Measurements from ENCODE around the gene KMT2D. TPM values are rescaled to one million over a fixed set of nuclear protein-coding genes. Genes with fewer than 3 reads are reported as not detected.

The KMT2D gene
- polyA plus RNA-seq, 3 donors = 38.5 to 43.8 (median 42.3) TPM

GRCh38 chr12:49054096-49054495 is 6.5 kb downstream of the KMT2D start:
- DNase-seq (ENCODE audit: low read depth in 3 of 3, low spot score in 2 of 3) = no peak

DNA sequence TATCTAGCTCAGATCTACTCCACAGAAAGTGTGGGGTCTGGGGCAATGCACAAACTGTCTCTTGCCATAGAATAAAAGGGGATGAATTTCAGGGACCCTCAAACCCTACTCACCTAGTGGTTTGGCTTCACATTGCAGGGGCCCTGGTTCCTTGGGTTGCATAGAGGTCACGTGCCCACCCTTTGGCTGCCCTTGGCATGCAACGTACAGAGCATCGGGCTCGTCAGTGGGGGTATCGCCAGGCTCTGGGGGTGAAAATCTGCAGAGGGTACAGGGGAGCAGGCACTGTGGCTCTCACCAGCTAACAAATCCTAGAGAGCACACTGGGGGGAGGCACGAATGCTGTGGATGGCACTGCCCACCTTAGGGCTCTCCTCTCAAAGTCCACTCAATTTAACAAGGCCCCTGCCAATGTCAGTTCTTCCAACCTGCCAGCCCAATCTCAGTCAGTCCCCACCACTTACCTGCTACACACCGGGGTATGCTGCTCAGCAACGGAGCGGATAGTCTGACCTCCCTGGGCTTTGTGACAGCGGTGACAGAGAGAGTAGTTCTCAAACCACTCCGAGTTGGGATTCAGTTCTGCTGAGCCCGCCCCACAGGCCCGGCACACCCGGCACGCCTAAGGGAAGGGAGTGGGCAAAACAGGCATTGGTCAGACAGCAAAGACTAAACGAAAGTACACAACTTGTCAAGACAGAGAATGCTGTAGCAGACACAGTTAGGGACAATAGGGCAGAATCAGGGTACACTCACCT is 8.0 kb downstream of the KMT2D start:
- no peak for DNase-seq (ENCODE audit: low read depth in 3 of 3, low spot score in 2 of 3)

- no peak for DNase-seq (ENCODE audit: low read depth in 3 of 3, low spot score in 2 of 3)
Measured at GRCh38 chr12:49051777-49052438, 8.7 kb downstream of the KMT2D start.

- no peak for DNase-seq (ENCODE audit: low read depth in 3 of 3, low spot score in 2 of 3)
Measured at GRCh38 chr12:49051373-49051764, 9.2 kb downstream of the KMT2D start.

GRCh38 chr12:49050507-49051372 is 9.9 kb downstream of the KMT2D start:
- no peak for DNase-seq (ENCODE audit: low read depth in 3 of 3, low spot score in 2 of 3)

DNA sequence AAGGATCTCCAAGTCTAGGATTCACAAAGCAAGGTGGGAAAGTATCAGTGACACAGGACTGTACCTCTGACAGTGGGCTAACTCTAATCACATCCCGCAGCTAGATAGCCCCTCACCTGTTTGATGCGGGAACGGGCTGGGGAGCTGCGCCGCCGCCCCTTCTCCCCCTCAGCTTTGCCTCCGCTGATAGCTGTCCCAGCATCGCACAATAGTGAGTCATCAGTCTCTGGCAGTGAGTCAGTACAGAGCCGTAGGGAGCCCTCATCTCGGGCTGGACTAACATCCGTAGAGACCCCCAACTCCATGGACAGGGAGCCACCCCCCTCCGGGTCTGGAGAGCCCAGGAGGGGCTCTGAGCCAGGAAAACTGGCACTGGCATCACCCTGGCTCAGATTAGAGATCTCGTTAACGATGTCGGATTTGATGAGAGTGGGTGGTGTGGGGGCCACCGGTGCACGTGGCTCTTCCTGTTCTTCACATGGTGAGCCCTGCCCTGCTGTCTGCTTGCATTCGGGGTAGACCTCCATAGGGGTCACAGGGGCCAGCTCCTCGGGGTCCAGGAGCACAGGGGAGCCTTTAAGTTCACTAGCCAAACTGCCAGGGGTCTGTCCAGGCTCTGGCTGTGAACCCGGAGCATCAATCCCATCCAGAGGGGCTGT is 10.9 kb downstream of the KMT2D start:
- no peak for DNase-seq (ENCODE audit: low read depth in 3 of 3, low spot score in 2 of 3)

DNA sequence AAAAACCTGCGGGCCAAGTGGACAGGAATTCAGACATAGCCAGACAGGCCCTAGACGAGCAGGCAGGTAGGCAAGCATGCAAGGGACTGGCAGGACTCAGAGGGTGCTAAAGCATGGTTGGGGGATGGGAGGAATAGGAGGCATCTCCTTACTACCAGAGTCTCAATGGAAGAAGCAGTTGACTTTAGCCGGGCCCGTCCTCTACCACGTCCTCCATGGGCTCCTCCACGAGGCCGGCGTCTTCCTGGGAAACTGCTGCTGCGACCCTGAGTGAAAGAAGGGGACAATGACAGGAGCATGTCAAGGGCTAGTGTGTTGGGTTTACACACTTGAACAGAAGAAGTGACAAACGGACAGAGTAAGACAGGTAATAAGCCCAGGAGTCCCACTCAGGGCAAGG is 11.6 kb downstream of the KMT2D start:
- DNase-seq (ENCODE audit: low read depth in 3 of 3, low spot score in 2 of 3) = no peak

DNA sequence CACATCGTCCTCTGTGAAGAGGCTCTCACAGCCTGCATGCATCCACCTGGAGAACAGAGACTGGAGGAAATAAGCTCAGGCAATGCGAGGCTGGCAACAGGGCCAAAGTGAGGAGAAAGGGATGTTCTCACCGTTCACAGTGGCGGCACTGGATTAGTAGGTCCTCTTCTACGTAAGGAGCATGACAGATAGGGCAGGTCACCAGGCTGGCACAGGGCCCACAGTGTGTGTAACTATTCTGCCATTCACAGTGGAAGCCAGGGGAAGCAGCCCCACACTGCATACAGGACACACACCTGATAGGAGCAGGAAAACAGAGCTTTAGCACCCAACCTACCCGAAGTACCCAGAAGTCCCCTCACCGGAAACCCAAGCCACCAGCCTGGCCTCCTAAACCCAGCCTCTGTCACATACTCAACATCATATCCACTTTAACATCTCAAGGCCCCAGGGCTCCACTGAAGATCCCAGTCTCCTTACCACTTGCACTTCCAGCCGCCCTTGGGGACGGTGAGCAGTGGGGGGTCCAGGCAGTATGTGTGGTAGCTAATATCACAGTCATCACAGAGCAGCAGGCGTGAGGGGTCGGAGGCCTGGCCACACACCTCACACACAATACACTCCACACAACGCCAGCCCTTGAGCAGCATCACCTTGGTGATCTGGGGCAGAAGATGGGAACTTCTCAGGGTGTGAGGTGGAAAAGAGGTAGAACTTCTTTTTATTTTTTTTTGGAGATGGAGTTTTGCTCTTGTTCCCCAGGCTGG is 14.3 kb downstream of the KMT2D start:
- no peak for DNase-seq (ENCODE audit: low read depth in 3 of 3, low spot score in 2 of 3)

- DNase-seq (ENCODE audit: low read depth in 3 of 3, low spot score in 2 of 3) = no peak
Measured at GRCh38 chr12:49044660-49045059, 15.9 kb downstream of the KMT2D start.

- DNase-seq (ENCODE audit: low read depth in 3 of 3, low spot score in 2 of 3) = no peak
Measured at GRCh38 chr12:49043856-49044258, 16.7 kb downstream of the KMT2D start.

DNA sequence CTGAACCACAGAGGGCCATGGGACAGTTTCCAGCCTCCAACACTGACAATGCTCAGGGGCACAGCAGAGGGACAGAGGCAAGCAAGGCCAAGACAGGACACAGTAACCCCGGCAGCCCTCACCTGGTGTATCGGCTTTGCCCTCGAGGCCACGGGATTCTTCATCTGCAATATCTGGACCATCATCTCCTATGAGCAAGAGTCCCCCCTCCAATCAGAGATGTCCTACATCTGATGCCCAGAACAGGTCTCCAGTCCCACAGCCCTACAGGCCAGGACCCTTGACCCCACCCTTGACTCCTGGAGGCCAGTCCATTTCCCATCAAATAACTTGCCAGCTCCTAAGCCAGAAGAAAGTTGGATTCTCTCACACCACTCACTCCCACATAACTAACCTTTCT is 17.4 kb downstream of the KMT2D start:
- no peak for DNase-seq (ENCODE audit: low read depth in 3 of 3, low spot score in 2 of 3)

DNA sequence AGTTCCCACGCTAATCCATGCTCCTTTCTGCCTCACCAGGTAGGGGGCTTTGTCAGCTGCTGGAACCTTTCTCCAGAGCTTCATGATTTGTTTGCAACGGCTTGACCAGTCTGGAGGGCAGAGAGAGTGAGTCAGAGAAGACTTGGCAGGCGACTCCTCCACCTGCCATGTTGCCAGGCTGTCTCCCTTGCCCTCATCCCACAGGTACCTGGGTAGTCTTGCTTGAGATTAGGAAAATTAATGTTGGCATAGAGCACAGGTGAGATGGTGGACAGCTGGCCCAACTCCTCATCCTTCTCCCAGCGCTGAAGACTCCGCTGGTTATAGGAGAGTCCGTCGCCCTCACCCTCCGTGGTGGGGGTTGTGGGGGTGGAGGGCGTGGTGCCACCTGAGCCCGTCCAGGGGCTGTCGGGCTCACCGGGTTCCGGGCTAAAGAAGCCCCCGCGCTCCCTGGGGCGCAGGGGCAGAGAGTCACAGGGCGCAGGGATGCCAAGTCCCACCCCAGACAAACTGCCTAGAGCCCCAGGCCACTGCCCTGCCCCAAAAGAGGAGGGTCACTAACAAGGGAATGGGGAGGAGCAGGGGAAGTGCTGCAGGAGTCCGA is 18.6 kb downstream of the KMT2D start:
- DNase-seq (ENCODE audit: low read depth in 3 of 3, low spot score in 2 of 3) = no peak

GRCh38 chr12:49041036-49041880 is 19.3 kb downstream of the KMT2D start:
- no peak for DNase-seq (ENCODE audit: low read depth in 3 of 3, low spot score in 2 of 3)

- no peak for DNase-seq (ENCODE audit: low read depth in 3 of 3, low spot score in 2 of 3)
Measured at GRCh38 chr12:49040364-49040855, 20.2 kb downstream of the KMT2D start.

DNA sequence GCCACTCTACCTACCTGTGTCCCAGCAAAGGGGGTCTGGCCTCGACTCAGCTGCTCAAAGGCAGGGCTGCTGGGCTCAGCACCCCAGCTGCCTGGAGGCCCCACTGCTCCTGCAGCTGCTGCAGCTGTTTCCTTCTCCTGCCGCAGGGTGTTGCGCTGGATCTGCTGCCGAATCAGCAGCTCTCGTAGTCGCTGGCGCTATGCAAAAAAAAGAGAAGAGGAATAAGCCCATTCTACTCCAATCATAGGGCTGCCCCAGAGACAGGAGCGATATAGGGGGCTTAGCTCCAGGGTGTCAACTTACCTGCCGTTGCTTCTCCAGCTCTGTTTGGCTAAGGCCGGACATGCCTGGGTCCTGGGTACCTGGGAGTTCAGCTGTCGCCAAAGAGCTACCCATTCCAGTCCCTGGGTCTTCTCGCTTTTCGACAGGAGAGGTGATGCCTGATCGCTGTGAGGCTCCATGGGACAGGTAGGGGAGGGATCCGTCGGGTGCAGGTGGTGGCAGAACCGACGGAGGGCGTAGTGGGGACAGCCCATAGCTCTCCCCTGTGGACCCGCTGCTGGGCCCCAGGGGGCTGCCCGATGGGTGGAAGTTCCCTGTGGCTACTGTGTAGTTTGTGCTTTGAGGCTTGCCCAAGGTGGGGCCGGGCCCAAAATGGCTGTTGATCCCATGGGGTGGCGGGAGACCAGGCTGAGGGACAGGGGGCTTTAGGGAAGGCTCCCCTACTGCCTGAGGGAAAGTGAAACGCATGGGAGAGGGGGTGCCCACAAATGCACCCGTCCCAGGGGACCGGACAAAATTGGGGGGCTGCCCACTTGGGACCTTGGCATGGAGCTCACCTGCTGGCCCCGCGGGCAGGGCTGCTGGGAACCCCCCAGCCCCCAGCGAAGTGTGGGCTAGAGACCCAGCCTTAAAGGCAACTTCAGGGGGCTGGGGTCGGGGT is 20.9 kb downstream of the KMT2D start:
- DNase-seq (ENCODE audit: low read depth in 3 of 3, low spot score in 2 of 3) = no peak

DNA sequence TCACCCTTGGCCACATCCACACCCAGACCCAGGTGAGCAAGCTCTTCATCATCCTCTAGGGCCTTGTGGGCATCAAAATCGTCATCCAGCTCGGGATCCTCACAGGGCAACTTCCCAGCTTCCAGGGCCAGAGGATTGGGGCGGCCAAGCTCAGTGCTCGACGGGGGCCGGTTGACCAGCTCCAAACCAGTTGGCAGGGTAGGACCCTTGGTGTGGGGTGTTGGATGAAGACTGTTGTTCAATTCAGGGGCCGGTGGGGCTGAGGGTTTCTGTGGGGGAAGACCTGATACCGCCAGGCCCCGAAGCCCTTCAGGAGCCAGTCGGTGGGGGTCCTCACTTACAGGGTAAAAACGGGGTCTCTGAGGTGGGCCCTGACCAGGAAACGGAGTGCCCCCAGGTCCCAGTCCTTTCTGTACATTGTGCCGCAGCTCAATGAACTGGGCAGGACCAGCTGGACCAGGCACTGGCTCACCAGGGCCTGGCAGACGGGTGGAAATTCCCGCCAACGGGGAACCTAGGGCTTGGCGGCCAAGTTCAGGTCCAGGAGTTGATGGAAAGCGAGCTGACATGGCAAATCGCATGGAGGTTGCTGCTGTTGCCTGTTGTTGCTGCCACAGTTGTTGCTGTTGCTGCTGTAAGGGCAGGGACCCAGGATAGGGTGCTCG is 22.2 kb downstream of the KMT2D start:
- DNase-seq (ENCODE audit: low read depth in 3 of 3, low spot score in 2 of 3) = no peak

GRCh38 chr12:49037947-49038237 is 22.7 kb downstream of the KMT2D start:
- DNase-seq (ENCODE audit: low read depth in 3 of 3, low spot score in 2 of 3) = no peak

Data from right renal cortex interstitium (tissue), 3 donors.